GM23338 (cell line): Measurements from ENCODE around the gene ZNF497. TPM values are rescaled to one million over a fixed set of nuclear protein-coding genes. Genes with fewer than 3 reads are reported as not detected.

Source experiments
- ATAC-seq: fragments of 200-7000 bp; cut with Tn5 transposase; 3 replicates; pipeline ENCODE4 v1.9.1; 2020
- DNase-seq: peaks from one replicate; pipeline ENCODE4 v3.0.0-alpha.2; 2015; ENCODE audit warnings: low spot score
- H2AFZ ChIP-seq: fragments of 200-600 bp; sonication (generic); 2 replicates; pipeline ENCODE4 v1.8.0; 2016; ENCODE audit warnings: antibody characterized with exemption, mild to moderate bottlenecking, moderate library complexity
- H3F3A ChIP-seq: fragments of 200-600 bp; sonication (generic); replicated peaks from 2 replicates; pipeline ENCODE4 v1.8.0; 2017; ENCODE audit warnings: antibody characterized with exemption, mixed run types, low read depth
- H3K27ac ChIP-seq: fragments of 200-600 bp; sonication (generic); 2 replicates; pipeline ENCODE4 v1.6.1; 2016; ENCODE audit warnings: low read depth
- H3K27me3 ChIP-seq: fragments of 200-600 bp; sonication (generic); 2 replicates; pipeline ENCODE4 v1.8.0; 2016; ENCODE audit warnings: mild to moderate bottlenecking, mixed run types, moderate library complexity; ENCODE audit not compliant: insufficient read depth
- H3K36me3 ChIP-seq: fragments of 200-600 bp; sonication (generic); 2 replicates; pipeline ENCODE4 v1.8.0; 2016; ENCODE audit warnings: mild to moderate bottlenecking; ENCODE audit not compliant: insufficient read depth
- H3K4me1 ChIP-seq: fragments of 200-600 bp; sonication (generic); 2 replicates; pipeline ENCODE4 v1.8.0; 2016; ENCODE audit warnings: mild to moderate bottlenecking, moderate library complexity; ENCODE audit not compliant: insufficient read depth
- H3K4me2 ChIP-seq: fragments of 200-600 bp; sonication (generic); 2 replicates; pipeline ENCODE4 v1.7.1; 2017; ENCODE audit warnings: mixed run types
- H3K4me3 ChIP-seq: fragments of 200-600 bp; sonication (generic); 2 replicates; pipeline ENCODE4 v1.6.1; 2016; ENCODE audit warnings: mixed run types
- H3K79me2 ChIP-seq: fragments of 200-600 bp; sonication (generic); replicated peaks from 2 replicates; pipeline ENCODE4 v1.8.0; 2017; ENCODE audit warnings: mild to moderate bottlenecking; ENCODE audit not compliant: insufficient read depth
- H3K9me2 ChIP-seq: fragments of 200-600 bp; sonication (generic); 2 replicates; pipeline ENCODE4 v1.8.0; 2017; ENCODE audit not compliant: insufficient read depth
- H4K20me1 ChIP-seq: fragments of 200-600 bp; sonication (generic); replicated peaks from 2 replicates; pipeline ENCODE4 v1.8.0; 2017; ENCODE audit warnings: mild to moderate bottlenecking; ENCODE audit not compliant: insufficient read depth
- H3K27ac Mint-ChIP-seq: 2 replicates; pipeline ENCODE4 v1.8.0; 2020; ENCODE audit warnings: inconsistent platforms, mild to moderate bottlenecking, moderate library complexity, mixed read lengths
- H3K27me3 Mint-ChIP-seq: 3 replicates; pipeline ENCODE4 v1.8.0; 2022; ENCODE audit warnings: low read depth, mild to moderate bottlenecking, moderate library complexity, mixed read lengths, inconsistent platforms; ENCODE audit not compliant: insufficient read depth, poor library complexity
- H3K36me3 Mint-ChIP-seq: 3 replicates; pipeline ENCODE4 v1.8.0; 2021; ENCODE audit warnings: low read depth, mild to moderate bottlenecking, inconsistent platforms, moderate library complexity, mixed read lengths
- H3K4me1 Mint-ChIP-seq: 3 replicates; pipeline ENCODE4 v1.8.0; 2020; ENCODE audit warnings: mild to moderate bottlenecking, inconsistent platforms, mixed read lengths
- H3K4me3 Mint-ChIP-seq: 3 replicates; pipeline ENCODE4 v1.8.0; 2021; ENCODE audit warnings: moderate library complexity, mild to moderate bottlenecking, inconsistent platforms, mixed read lengths
- H3K9me3 Mint-ChIP-seq: 3 replicates; pipeline ENCODE4 v1.8.0; 2020; ENCODE audit warnings: moderate library complexity, mild to moderate bottlenecking, inconsistent platforms, mixed read lengths
- JUNB ChIP-seq: IDR thresholded peaks from one replicate; pipeline ENCODE4 v1.6.1; 2016; ENCODE audit warnings: antibody characterized with exemption; ENCODE audit not compliant: unreplicated experiment
- NANOG ChIP-seq: IDR thresholded peaks from 2 replicates; pipeline ENCODE4 v1.6.1; 2016; ENCODE audit warnings: antibody characterized with exemption, borderline replicate concordance
- STAT1 ChIP-seq: IDR thresholded peaks from one replicate; pipeline ENCODE4 v1.6.1; 2016; ENCODE audit warnings: antibody characterized with exemption; ENCODE audit not compliant: unreplicated experiment
- ZNF114 ChIP-seq: fragments of 250-450 bp; sonication (Bioruptor Pico); IDR thresholded peaks from 2 replicates; pipeline ENCODE4 v1.5.0; 2020; ENCODE audit warnings: mild to moderate bottlenecking, moderate library complexity
- ZNF331 ChIP-seq: fragments of 250-450 bp; sonication (Bioruptor Pico); IDR thresholded peaks from 2 replicates; pipeline ENCODE4 v1.5.0; 2020; ENCODE audit warnings: low read depth, mild to moderate bottlenecking, moderate library complexity
- ZNF462 ChIP-seq: fragments of 250-450 bp; sonication (Bioruptor Pico); IDR thresholded peaks from 2 replicates; pipeline ENCODE4 v1.5.0; 2020; ENCODE audit warnings: mild to moderate bottlenecking, moderate library complexity
- polyA plus RNA-seq: library from polyadenylated mRNA; unstranded; fragments of >200 nt; fragmentation: Nextera tagmentation; extraction: Ambion mirVana; gene quantifications from 2 replicates; pipeline ENCODE4 v1.2.1, GENCODE V29; 2016
- total RNA-seq: library from RNA; depleted of rRNA; stranded (reverse); fragments of >200 nt; shearing (Covaris generic); gene quantifications from 2 replicates; pipeline ENCODE4 v1.2.3, GENCODE V29; 2014

ZNF497 gene
- total and polyA plus RNA-seq, 2 experiments from 2014 or later: 0.44 to 2.0 TPM

GRCh38 chr19:58396691-58397532 lies 34.4 kb upstream of the ZNF497 start (continued):
- no peak for TF ChIP-seq ZNF462
- TF ChIP-seq ZNF114: no peak
- TF ChIP-seq STAT1: no peak
- no peak for TF ChIP-seq NANOG

GRCh38 chr19:58395979-58396627 lies 33.6 kb upstream of the ZNF497 start:
- peak; percentile 71 for DNase-seq
- peak overlapping the region; percentile 68 for H3K4me3 ChIP-seq
- peaks cover 9% of the 10 kb centered on the region for H3K79me2 ChIP-seq

More at GRCh38 chr19:58395979-58396627, 33.6 kb upstream of the ZNF497 start:
- peaks cover 37% of the 10 kb centered on the region for H3K27me3 Mint-ChIP-seq
- Histone ChIP-seq H3K4me1 (peaks cover 5% of the 10 kb centered on the region; the same call in 1 of the 2 replicates), H4K20me1 (peaks cover 13% of the 10 kb centered on the region), H3F3A (peaks cover 51% of the 10 kb centered on the region), H2AFZ (no peak overlapping the region), H3K4me2 (peak overlapping the region; percentile 84), H3K27me3 (peaks cover 21% of the 10 kb centered on the region), H3K9me2 (no peaks in the 10 kb centered on the region), H3K36me3 (peaks cover 19% of the 10 kb centered on the region), H3K27ac (no peak overlapping the region)
- no peak overlapping the region for H3K27ac Mint-ChIP-seq
- H3K4me1 Mint-ChIP-seq: peaks cover 14% of the 10 kb centered on the region
- TF ChIP-seq ZNF331 (CRISPR knock-in tag) (no peak), JUNB (peak; percentile 88)
- peak; percentile 62 for ATAC-seq
- H3K9me3 Mint-ChIP-seq: no peaks in the 10 kb centered on the region
- H3K36me3 Mint-ChIP-seq: peaks cover 40% of the 10 kb centered on the region
- peak overlapping the region; percentile 67 for H3K4me3 Mint-ChIP-seq
